NCI-H2107 treated with DMSO at 0.1 percent for 48 hours (cell line): ENCODE results near the gene ZDHHC14.

Experiments
- DNase-seq: peaks from one replicate; lab custom pipeline; 2025; ENCODE audit not compliant: unreplicated experiment; lab: John Stamatoyannopoulos, UW

ZDHHC14 gene

GRCh38 chr6:157725836-157726235, 344.8 kb downstream of the ZDHHC14 start:
- DNase-seq = no peak

- DNase-seq = no peak
Observed at GRCh38 chr6:157726892-157727628, 346.1 kb downstream of the ZDHHC14 start.
